Measurements from ENCODE around the gene ABAT. TPM values are rescaled to one million over a fixed set of nuclear protein-coding genes. Genes with fewer than 3 reads are reported as not detected.

ABAT gene
- total RNA-seq, 2 donors from 2014 or later: 9.8 to 14.9 TPM

DNA sequence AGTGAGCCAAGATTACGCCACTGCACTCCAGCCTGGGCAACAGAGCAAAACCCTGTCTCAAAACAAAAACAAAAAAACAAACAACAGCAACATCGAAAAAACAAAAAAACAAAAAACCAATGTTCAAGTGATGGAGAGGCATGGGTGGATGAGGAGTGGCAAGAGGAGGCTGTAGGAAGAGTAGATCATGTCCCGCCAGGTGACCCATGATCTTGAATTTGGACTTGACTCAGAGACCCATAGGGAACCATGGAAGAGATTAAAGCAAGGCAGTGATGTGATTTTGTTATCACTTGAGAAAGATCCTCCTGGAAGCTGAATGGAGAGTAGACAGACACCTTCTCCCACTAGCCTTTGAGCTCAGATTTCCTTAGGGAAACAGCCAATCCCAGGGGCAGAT lies 11.2 kb downstream of the ABAT start:
- TF ChIP-seq, protein P1, sequence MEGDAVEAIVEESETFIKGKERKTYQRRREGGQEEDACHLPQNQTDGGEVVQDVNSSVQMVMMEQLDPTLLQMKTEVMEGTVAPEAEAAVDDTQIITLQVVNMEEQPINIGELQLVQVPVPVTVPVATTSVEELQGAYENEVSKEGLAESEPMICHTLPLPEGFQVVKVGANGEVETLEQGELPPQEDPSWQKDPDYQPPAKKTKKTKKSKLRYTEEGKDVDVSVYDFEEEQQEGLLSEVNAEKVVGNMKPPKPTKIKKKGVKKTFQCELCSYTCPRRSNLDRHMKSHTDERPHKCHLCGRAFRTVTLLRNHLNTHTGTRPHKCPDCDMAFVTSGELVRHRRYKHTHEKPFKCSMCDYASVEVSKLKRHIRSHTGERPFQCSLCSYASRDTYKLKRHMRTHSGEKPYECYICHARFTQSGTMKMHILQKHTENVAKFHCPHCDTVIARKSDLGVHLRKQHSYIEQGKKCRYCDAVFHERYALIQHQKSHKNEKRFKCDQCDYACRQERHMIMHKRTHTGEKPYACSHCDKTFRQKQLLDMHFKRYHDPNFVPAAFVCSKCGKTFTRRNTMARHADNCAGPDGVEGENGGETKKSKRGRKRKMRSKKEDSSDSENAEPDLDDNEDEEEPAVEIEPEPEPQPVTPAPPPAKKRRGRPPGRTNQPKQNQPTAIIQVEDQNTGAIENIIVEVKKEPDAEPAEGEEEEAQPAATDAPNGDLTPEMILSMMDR (IDR thresholded peaks at IDR 0.05): no peak
- DNase-seq (ENCODE audit: low spot score): no peak

DNA sequence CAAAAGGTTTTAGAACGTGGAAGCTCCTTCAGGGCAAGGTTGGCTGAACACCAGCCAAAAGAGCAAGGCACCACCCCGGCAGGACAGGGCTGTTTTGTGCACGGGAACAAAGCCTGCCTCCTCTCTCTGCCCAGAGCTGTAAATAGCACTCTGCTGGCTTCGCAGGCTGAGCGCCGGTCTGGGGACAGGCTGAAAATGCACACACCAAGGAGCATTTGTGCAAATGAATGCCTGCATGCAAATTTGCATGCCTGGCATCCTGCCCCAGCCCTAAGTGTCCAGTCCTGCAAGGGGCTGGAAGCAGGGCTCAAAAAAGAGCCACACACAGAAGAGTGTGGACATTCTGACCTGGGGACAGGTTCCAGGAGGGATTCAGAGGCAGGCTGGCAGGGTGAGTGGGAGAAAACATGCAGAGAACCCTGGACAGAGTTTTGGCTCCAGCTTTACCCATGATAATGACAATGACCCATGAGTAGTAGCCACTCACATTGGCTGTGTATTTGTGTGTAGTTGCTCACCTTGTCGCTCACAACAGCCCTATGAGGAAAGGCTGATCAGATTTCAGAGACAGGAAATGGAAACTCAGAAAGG lies 11.7 kb downstream of the ABAT start:
- peak overlapping the region in 1 of 2 donors; percentile 16 for H3K27ac ChIP-seq
- DNase-seq (ENCODE audit: low spot score): no peak

More for the DNA sequence above, 11.2 kb downstream of the ABAT start:
- H3K27ac ChIP-seq: no peak overlapping the region
- peaks cover 6 to 13% of the 10 kb centered on the region in 2 donors for H3K9me3 ChIP-seq
- H3K27me3 ChIP-seq: no peaks in the 10 kb centered on the region
- H3K36me3 ChIP-seq: no peaks in the 10 kb centered on the region
- no peak overlapping the region for H3K4me3 ChIP-seq
- peaks cover 0 to 14% of the 10 kb centered on the region in 2 donors for H3K4me1 ChIP-seq

DNA sequence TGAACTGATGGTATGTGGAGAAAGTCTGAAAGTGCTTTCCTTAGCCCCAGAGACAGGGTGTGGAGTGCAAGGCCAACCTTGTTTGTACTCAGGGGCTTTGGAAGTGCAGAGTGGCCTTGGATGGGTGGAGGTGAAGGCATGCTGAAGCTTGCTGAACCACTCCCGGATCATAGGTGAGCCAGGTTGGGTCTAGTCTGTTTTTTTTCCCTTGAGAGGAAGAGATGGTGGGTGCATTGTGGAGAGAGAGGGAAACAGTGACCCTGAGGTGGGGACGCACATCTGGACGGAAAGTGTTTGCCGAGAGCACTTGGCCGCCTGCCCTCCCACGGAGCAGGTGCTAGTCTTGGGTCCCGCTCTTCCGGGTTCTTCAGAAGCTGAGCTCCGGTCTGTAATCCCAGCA lies 12.5 kb downstream of the ABAT start:
- Histone ChIP-seq H3K9me3 (peaks cover 6 to 13% of the 10 kb centered on the region in 2 donors), H3K27ac (no peak overlapping the region), H3K27me3 (no peaks in the 10 kb centered on the region), H3K36me3 (no peaks in the 10 kb centered on the region), H3K4me1 (peaks cover 0 to 14% of the 10 kb centered on the region in 2 donors), H3K4me3 (no peak overlapping the region)
- no peak for DNase-seq (ENCODE audit: low spot score)
- TF ChIP-seq, protein P1 (IDR thresholded peaks at IDR 0.05): no peak

More for the DNA sequence above, 11.7 kb downstream of the ABAT start:
- H3K4me3 ChIP-seq: no peak overlapping the region
- H3K4me1 ChIP-seq: peaks cover 0 to 14% of the 10 kb centered on the region in 2 donors
- H3K27me3 ChIP-seq: no peaks in the 10 kb centered on the region
- peaks cover 6 to 13% of the 10 kb centered on the region in 2 donors for H3K9me3 ChIP-seq
- no peaks in the 10 kb centered on the region for H3K36me3 ChIP-seq
- TF ChIP-seq, protein P1 (IDR thresholded peaks at IDR 0.05): no peak

DNA sequence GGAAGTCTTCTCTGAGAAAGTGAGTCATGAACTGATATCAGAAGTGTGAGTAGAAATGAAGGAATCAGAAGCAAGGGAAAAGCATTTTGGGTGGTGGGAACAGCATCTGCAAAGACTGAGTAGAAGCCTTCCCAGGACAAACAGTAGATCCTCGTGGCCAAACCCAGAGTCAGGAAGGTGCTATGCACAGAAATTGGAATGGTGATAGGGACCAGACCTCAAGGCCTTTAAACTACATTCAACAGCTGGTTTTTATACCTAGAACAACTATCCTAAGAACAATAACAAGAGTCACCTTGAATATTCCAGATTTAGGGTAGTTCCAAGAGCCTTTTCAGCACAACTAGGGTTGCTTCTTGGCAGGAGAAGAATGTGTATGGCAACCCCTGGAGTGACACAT lies 15.3 kb downstream of the ABAT start:
- H3K36me3 ChIP-seq: no peaks in the 10 kb centered on the region
- H3K9me3 ChIP-seq: peaks cover 6 to 13% of the 10 kb centered on the region in 2 donors
- TF ChIP-seq, protein P1 (IDR thresholded peaks at IDR 0.05): no peak
- H3K27ac ChIP-seq: no peak overlapping the region
- H3K4me1 ChIP-seq: peaks cover 0 to 14% of the 10 kb centered on the region in 2 donors
- no peak overlapping the region for H3K4me3 ChIP-seq
- no peaks in the 10 kb centered on the region for H3K27me3 ChIP-seq
- DNase-seq (ENCODE audit: low spot score): no peak

DNA sequence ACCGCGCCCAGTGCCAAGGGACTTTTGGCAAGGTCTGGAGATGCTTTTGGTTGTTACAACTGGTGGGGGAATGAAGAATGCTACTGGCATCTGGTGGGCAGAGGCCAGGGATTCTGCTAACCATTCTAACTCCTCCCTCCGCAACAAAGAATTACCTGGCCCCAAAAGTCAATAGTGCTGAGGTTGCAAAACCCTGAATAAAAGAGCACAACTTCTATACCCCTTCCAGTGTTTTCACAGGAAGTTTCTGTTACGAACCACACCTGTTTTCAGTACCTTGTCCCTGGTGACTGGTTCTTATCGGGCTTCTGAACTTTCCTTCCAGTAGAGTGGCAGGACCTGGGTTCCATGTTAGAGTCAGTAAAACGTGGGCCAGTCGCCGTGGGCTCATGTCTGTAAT lies 17.3 kb downstream of the ABAT start:
- Histone ChIP-seq H3K4me1 (peaks cover 0 to 5% of the 10 kb centered on the region in 2 donors), H3K27me3 (no peaks in the 10 kb centered on the region), H3K4me3 (no peak overlapping the region), H3K27ac (no peak overlapping the region), H3K36me3 (no peaks in the 10 kb centered on the region), H3K9me3 (peaks cover 6 to 13% of the 10 kb centered on the region in 2 donors)
- no peak for DNase-seq (ENCODE audit: low spot score)
- TF ChIP-seq, protein P1 (IDR thresholded peaks at IDR 0.05): no peak

Measured in right atrium auricular region (tissue), 2 donors.